Panc1 (cell line): Measurements from ENCODE around the gene COQ8A. TPM values are rescaled to one million over a fixed set of nuclear protein-coding genes. Genes with fewer than 3 reads are reported as not detected.

Experiments
- ATAC-seq: fragments of 200-7000 bp; cut with Tn5 transposase; 2 replicates; pipeline ENCODE4 v1.9.1; 2020; ENCODE audit warnings: mild to moderate bottlenecking, moderate library complexity
- BruUV-seq: library from RNA; stranded (reverse); fragments of 400-500 nt; replicated peaks from 2 replicates; lab custom pipeline; 2021; lab: Mats Ljungman, UMichigan
- CTCF ChIA-PET: fragments of 300-600 bp; sonication (Branson Sonifier 250); formaldehyde crosslinking; loops from one replicate; lab custom pipeline; 2022; ENCODE audit warnings: antibody characterized with exemption; lab: Charles Lee
- POLR2A ChIA-PET: fragments of 300-600 bp; sonication (Branson Sonifier 250); formaldehyde crosslinking; loops from one replicate; lab custom pipeline; 2022; ENCODE audit warnings: antibody characterized with exemption; lab: Charles Lee
- DNase-seq: peaks from one replicate; pipeline ENCODE4 v3.0.0-alpha.2; 2010; ENCODE audit warnings: low read depth, low spot score
- H3K27ac ChIP-seq: 2 replicates; pipeline ENCODE4 v1.5.1; 2011; ENCODE audit warnings: mild to moderate bottlenecking, low read length, inconsistent platforms
- H3K27me3 ChIP-seq: fragments of 200-500 bp; sonication (Bioruptor generic); 2 replicates; pipeline ENCODE4 v1.6.0; 2014; ENCODE audit warnings: low read length, inconsistent platforms; ENCODE audit not compliant: control insufficient read depth, insufficient read depth
- H3K36me3 ChIP-seq: fragments of 200-500 bp; sonication (Bioruptor generic); 2 replicates; pipeline ENCODE4 v1.5.1; 2014; ENCODE audit warnings: inconsistent platforms, mild to moderate bottlenecking, low read length, moderate library complexity; ENCODE audit not compliant: control insufficient read depth, insufficient read depth
- H3K4me1 ChIP-seq: 2 replicates; pipeline ENCODE4 v1.5.1; 2011; ENCODE audit warnings: inconsistent platforms, mild to moderate bottlenecking, low read length, moderate library complexity; ENCODE audit not compliant: control insufficient read depth, insufficient read depth
- H3K4me3 ChIP-seq, 2 experiments: 2 replicates each; pipeline ENCODE4 v1.5.1; 2011 to 2012; ENCODE audit warnings: low read depth in 2 of 2, low read length in 2 of 2, mild to moderate bottlenecking in 2 of 2, inconsistent platforms in 1 of 2, moderate library complexity in 1 of 2
- H3K9me3 ChIP-seq: fragments of 200-500 bp; sonication (Bioruptor generic); 2 replicates; pipeline ENCODE4 v1.5.1; 2014; ENCODE audit warnings: low read depth, mild to moderate bottlenecking, inconsistent platforms, low read length, moderate library complexity; ENCODE audit not compliant: control insufficient read depth, insufficient read depth
- CTCF ChIP-seq: fragments of 450-650 bp; IDR thresholded peaks from 2 replicates; pipeline ENCODE4 v1.5.1; 2017; ENCODE audit warnings: mild to moderate bottlenecking
- POLR2AphosphoS5 ChIP-seq: IDR thresholded peaks from 2 replicates; pipeline ENCODE4 v1.6.1; 2012; ENCODE audit warnings: mild to moderate bottlenecking, low read depth, low read length, moderate library complexity
- REST ChIP-seq, 2 experiments: IDR thresholded peaks; 2 replicates each; pipeline ENCODE4 v1.6.1; 2011 to 2012; ENCODE audit warnings: low read depth in 2 of 2, control low read depth in 1 of 2, low read length in 1 of 2, mild to moderate bottlenecking in 1 of 2, moderate library complexity in 1 of 2; ENCODE audit not compliant: insufficient read depth in 1 of 2
- SIN3A ChIP-seq: IDR thresholded peaks from 2 replicates; pipeline ENCODE4 v1.6.1; 2012; ENCODE audit warnings: low read depth, mild to moderate bottlenecking, low read length, moderate library complexity, borderline replicate concordance; ENCODE audit not compliant: insufficient read depth
- TCF7L2 ChIP-seq: IDR thresholded peaks from 2 replicates; pipeline ENCODE4 v1.6.1; 2011; ENCODE audit warnings: mild to moderate bottlenecking, low read depth, low read length, inconsistent platforms
- in situ Hi-C: cut with HindIII; loops from 2 replicates; pipeline ENCODE4 v1.10.0; 2016; ENCODE audit warnings: low sequenced_read_pairs, low pct_unique_long_range_greater_than_20kb
- intact Hi-C: fragments of 100-400 bp; cut with micrococcal nuclease; formaldehyde crosslinking; loops from one replicate; pipeline ENCODE4 v1.10.0; 2022; ENCODE audit not compliant: unreplicated experiment
- total RNA-seq: library from RNA; stranded (reverse); gene quantifications from one replicate; pipeline ENCODE4 v1.2.1, GENCODE V29; 2021; ENCODE audit not compliant: unreplicated experiment

The COQ8A gene
- total RNA-seq, 1 experiment from 2014 or later: 15.1 TPM

- ChIA-PET POLR2A (no interaction called here), CTCF (no interaction called here)
- H3K36me3 ChIP-seq: no peaks in the 10 kb centered on the region
- no TSS peak for BruUV-seq
- in situ Hi-C loops: no loop called here
- no peak for TF ChIP-seq CTCF
- no peak for TF ChIP-seq REST (IDR thresholded peaks at IDR 0.05; ENCODE audit: insufficient read depth in 1 of 2, low read depth in 2 of 2, low read length in 1 of 2)
- TF ChIP-seq POLR2AphosphoS5: no peak
- no peak for TF ChIP-seq SIN3A
- TF ChIP-seq TCF7L2: no peak
- no peaks in the 10 kb centered on the region for H3K27me3 ChIP-seq
- no peak overlapping the region for H3K27ac ChIP-seq
- no peaks in the 10 kb centered on the region for H3K9me3 ChIP-seq
- no peak overlapping the region for H3K4me3 ChIP-seq
- no peak for DNase-seq
- no peaks in the 10 kb centered on the region; the same call in 1 of the 2 replicates for H3K4me1 ChIP-seq
- intact Hi-C loops: no loop called here
- ATAC-seq: no peak
These were observed 37.0 kb downstream of the COQ8A start for GRCh38 chr1:226976978-226977642.

- BruUV-seq: no TSS peak
- in situ Hi-C loops: no loop called here
These were observed 37.7 kb downstream of the COQ8A start for GRCh38 chr1:226977643-226978431.

More at GRCh38 chr1:226977643-226978431, 37.7 kb downstream of the COQ8A start:
- POLR2A ChIA-PET: no interaction called here
- TF ChIP-seq SIN3A: no peak
- no peak for TF ChIP-seq POLR2AphosphoS5
- no peak for TF ChIP-seq REST (IDR thresholded peaks at IDR 0.05; ENCODE audit: insufficient read depth in 1 of 2, low read depth in 2 of 2, low read length in 1 of 2)
- no peak for TF ChIP-seq TCF7L2
- TF ChIP-seq CTCF: no peak
- Histone ChIP-seq H3K27me3 (no peaks in the 10 kb centered on the region), H3K9me3 (no peaks in the 10 kb centered on the region), H3K36me3 (no peaks in the 10 kb centered on the region), H3K4me1 (no peaks in the 10 kb centered on the region; the same call in 1 of the 2 replicates), H3K4me3 (no peak overlapping the region), H3K27ac (no peak overlapping the region)
- DNase-seq (no peak), ATAC-seq (no peak)
- CTCF ChIA-PET: no interaction called here
- intact Hi-C loops: no loop called here
